HS-5 (cell line): ENCODE results near the gene DCPS.
"Not testable (repeated sequence)": the region's sequence is repeated elsewhere in the genome, so short reads cannot be mapped to it uniquely, and the experiment has no call there.

Experiments used
- DNase-seq: peaks from one replicate; pipeline ENCODE4 v3.0.0-alpha.2; 2012; ENCODE audit warnings: low read depth

The DCPS gene

GRCh38 chr11:126290887-126291286 lies 13.0 kb upstream of the DCPS start:
- no peak for DNase-seq

- no peak for DNase-seq
These were observed 10.1 kb upstream of the DCPS start for GRCh38 chr11:126293726-126294125.

GRCh38 chr11:126297004-126297403 lies 6.9 kb upstream of the DCPS start:
- DNase-seq, result no peak

- DNase-seq, result no peak
These were observed 706 bp downstream of the DCPS start for GRCh38 chr11:126304457-126305075.

- no peak for DNase-seq
These were observed 1.8 kb downstream of the DCPS start for GRCh38 chr11:126305699-126306098.

GRCh38 chr11:126307706-126308105 lies 3.8 kb downstream of the DCPS start:
- DNase-seq, result no peak

- no peak for DNase-seq
These were observed 4.4 kb downstream of the DCPS start for GRCh38 chr11:126308271-126308671.

- DNase-seq, result not testable (repeated sequence)
These were observed 4.9 kb downstream of the DCPS start for GRCh38 chr11:126308771-126309170.

- DNase-seq, result no peak
These were observed 6.5 kb downstream of the DCPS start for GRCh38 chr11:126310200-126310991.

GRCh38 chr11:126310992-126311310 lies 7.1 kb downstream of the DCPS start:
- no peak for DNase-seq

GRCh38 chr11:126311401-126312291 lies 7.8 kb downstream of the DCPS start:
- DNase-seq, result no peak

GRCh38 chr11:126312961-126313360 lies 9.1 kb downstream of the DCPS start:
- DNase-seq, result no peak

- no peak for DNase-seq
These were observed 10.0 kb downstream of the DCPS start for GRCh38 chr11:126313826-126314225.

GRCh38 chr11:126317432-126317755 lies 13.5 kb downstream of the DCPS start:
- DNase-seq, result no peak

GRCh38 chr11:126317756-126318573 lies 14.1 kb downstream of the DCPS start:
- no peak for DNase-seq

GRCh38 chr11:126318574-126319373 lies 14.9 kb downstream of the DCPS start:
- DNase-seq, result no peak

GRCh38 chr11:126319374-126319740 lies 15.5 kb downstream of the DCPS start:
- no peak for DNase-seq

- no peak for DNase-seq
These were observed 19.1 kb downstream of the DCPS start for GRCh38 chr11:126322996-126323395.

GRCh38 chr11:126327281-126328000 lies 23.6 kb downstream of the DCPS start:
- no peak for DNase-seq

GRCh38 chr11:126328001-126328390 lies 24.1 kb downstream of the DCPS start:
- DNase-seq, result no peak

- DNase-seq, result no peak
These were observed 24.6 kb downstream of the DCPS start for GRCh38 chr11:126328444-126328843.
